Placental pericyte (primary cell): ENCODE results near the gene BAK1. TPM values are rescaled to one million over a fixed set of nuclear protein-coding genes. Genes with fewer than 3 reads are reported as not detected.

ENCODE experiments used
- small RNA-seq: library from RNA; depleted of rRNA; stranded (forward); fragments of <200 nt; gene quantifications from one replicate; pipeline ENCODE3, GENCODE V24; 2012; ENCODE audit warnings: low replicate concordance
- total RNA-seq: library from RNA; depleted of rRNA; stranded (reverse); fragments of >200 nt; gene quantifications from 2 replicates; pipeline ENCODE4 v1.2.3, GENCODE V29; 2012

The BAK1 gene
- total RNA-seq = 19.9 and 28.3 TPM in 2 replicates

DNA sequence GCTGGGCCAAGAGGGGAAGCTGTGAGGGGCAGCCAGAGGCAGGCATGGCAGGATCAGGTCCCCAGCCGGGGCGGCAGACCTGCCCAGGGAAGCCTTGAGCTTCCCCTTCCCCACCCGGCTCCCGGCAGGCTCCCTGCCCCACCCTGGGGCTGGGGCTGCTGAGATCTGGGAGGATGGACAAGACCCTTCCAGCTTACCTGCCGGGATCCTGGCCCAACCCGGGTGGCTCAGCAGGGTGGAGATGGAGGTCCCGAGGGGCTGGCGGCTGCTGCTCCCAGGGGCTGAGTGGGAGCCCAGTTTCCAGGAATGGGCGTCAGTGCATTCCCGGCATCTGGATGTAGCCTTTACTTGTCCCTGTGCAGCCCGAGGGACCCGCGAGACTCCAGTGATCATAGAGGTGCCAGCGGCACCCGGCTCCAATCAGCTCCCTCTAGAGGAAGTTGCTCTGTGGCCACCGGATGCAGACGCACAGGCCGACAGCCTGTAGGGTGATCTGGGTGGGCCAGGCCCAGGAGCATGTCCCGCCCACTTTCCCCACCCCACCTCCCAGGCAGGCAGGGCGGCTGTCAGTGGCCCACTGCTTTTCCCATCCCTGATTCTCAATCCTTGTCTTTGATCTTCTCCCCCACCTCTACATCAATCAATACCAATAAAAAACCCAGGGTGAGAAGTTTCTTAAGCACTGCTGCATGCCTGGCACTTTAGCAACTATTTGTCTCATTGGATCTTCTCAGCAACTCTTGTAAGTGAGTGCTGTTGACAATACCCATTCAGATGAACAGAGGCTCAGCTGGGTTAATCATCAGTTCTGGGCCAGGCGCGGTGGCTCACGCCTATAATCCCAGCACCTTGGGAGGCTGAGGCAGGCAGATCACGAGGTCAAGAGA is at the start of gene BAK1:
Gene BAK1, minus strand, starts transcription at position 449 of the 887 bp plus-strand sequence. CDS start 2,672 bp downstream, outside the sequence.

DNA sequence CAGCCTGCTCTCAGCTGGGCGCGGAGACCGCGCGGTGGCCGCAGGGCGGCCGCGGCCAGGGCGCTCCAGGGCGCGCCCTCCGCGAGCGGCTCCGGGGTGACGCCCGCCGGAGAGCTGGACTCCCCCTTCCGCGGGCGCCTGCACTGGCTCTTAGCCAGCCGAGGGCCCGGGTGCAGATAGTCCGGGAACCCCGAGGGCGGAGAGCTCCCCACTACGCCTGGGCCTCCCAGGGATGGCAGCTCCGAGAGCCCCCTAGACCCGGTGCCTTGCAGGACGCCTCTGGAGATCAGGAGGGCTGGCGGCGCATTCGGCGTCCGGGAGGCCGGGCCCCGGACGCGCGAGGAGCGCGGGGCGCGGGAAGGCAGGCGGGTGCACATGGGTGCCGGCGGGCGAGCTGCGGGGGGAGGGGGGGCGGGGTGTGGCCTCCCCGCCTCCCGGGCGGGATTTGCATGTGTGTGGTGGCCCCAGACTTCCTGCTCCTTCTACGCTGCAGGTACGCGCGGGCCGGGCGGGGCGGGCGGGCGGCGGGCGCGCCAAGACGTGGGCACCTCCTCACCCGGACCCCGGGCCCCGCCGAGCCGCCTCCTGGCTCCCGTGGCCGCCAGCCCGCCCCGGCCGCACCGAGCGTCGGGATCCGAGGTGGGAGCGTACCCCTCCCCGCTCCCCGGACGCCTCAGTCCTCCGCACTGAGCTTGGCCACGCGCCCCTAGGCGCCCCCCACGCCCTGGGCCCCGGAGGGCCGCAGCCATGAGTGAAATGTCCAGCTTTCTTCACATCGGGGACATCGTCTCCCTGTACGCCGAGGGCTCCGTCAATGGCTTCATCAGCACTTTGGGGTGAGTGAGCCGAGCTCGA is 41.0 kb upstream of the BAK1 start, which contains the start of gene ITPR3:
Gene ITPR3, plus strand, starts transcription at position 467 of the 855 bp plus-strand sequence. Its CDS starts 281 bp downstream, at position 748.

Small RNA genes lying within 50 kb of the gene (small RNA-seq; reads per million reads assigned to genes)
- gene RF00017 = not detected

Other genes starting within 250 kb of the BAK1 start
- gene KIFC1, start 188.5 kb downstream of the BAK1 start, total RNA-seq = 1.1 and 68.3 TPM in 2 replicates
- 31.1 and 35.2 TPM in 2 replicates for gene PHF1, start 169.3 kb downstream of the BAK1 start, total RNA-seq
- gene CUTA, start 162.2 kb downstream of the BAK1 start, total RNA-seq = 169 and 185 TPM in 2 replicates
- gene SYNGAP1, start 160.2 kb downstream of the BAK1 start, total RNA-seq = 6.7 and 7.0 TPM in 2 replicates
- 5.5 and 7.0 TPM in 2 replicates for gene ZBTB9, start 125.7 kb downstream of the BAK1 start, total RNA-seq
- 19.5 and 47.2 TPM in 2 replicates for gene ITPR3, start 41.0 kb upstream of the BAK1 start, total RNA-seq
- gene UQCC2, start 131.4 kb upstream of the BAK1 start, total RNA-seq = 7.4 and 12.6 TPM in 2 replicates
- gene IP6K3, start 166.6 kb upstream of the BAK1 start, total RNA-seq = 0.29 and 2.6 TPM in 2 replicates
- 54.3 and 64.0 TPM in 2 replicates for gene LEMD2, start 208.9 kb upstream of the BAK1 start, total RNA-seq
- gene MLN, start 223.7 kb upstream of the BAK1 start, total RNA-seq = not detected in 2 replicates